GM19324 (cell line): ENCODE data around the gene CCDC194.
"Not testable (repeated sequence)": the region's sequence is repeated elsewhere in the genome, so short reads cannot be mapped to it uniquely, and the experiment has no call there.

ENCODE experiments used
- ATAC-seq: cut with Tn5 transposase; IDR thresholded peaks from one replicate; pipeline ENCODE4 v1.9.1; 2021; ENCODE audit warnings: mild to moderate bottlenecking, moderate library complexity; ENCODE audit not compliant: unreplicated experiment, low FRiP score

Gene CCDC194

DNA sequence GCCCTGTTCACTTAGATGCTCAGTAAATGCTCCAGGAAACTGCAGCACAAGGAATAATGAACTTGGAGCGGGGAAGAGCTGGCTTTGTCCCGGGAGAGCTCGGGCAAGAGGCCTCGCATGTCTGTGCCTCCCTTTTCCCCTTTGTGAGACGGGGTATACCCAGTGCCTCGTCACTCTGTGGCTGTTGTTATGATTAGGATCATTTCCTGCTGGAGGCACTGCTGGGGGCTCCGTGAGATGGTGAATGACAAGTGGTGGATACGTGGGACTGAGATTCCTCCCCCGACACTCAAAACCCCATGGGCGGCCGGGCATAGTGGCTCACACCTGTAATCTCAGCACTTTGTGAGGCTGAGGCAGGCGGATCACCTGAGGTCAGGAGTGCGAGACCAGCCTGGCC, 15.7 kb downstream of the CCDC194 start:
- no peak for ATAC-seq

DNA sequence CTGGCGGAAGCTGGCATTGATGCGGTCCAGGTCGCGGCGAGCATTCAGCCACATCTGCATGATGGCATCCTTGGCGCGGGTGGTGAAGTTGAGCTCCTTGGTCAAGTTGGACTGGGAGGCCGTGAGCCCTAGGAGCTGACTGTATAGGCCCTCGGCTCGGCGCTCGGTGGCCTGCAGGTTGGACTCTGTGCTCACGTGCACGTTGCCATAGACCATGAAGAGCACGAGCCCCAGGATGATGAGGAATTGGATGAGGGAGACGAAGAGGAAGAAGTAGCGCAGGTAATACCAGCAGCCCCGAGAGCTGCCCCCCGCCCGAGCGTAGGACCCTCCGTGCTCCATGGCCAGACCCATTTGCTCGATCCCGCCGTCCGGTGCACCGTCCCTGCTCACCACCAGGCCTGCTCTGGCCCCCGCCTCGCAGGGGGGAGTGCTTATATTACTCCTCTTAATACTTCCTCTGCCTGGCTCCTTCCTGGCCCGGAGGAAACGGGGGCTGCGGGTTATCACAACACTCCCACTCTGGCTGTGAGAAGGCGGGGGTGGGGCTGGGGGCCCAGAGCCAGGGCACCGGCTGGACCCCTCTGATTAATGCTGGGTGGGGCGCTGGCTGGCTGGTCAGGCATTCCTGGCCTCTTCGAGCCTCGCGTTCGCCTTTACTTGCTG, 16.9 kb downstream of the CCDC194 start, which contains the start of gene PLVAP:
TSS of gene PLVAP (minus strand) at position 408 of the 666 bp plus-strand sequence. CDS start at position 354, 54 bp downstream.
- ATAC-seq: no peak

DNA sequence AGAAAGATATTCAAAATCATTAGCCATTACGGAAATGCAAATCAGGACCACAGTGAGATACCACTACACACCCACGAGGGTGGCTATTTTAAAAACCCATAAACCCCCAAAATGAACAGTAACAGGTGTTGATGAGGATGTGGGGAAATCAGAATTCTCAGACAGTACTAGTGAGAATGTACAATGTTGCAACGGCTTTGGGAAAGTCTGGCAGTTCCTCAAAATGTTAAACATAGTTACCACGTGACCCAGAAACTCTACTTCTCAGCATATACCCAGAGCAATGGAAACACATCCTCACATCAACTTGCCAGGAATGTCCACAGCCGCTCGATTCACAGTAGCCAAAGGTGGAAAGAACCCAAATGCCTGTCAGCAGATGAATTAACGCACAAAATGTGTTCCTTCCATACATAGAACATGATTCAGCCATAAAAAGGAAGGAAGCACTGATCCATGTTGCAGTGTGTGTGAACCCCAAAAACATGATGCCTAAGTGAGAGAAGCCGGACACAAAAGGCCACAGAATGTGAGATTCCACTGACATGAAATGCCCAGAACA, 23.9 kb downstream of the CCDC194 start:
- no peak for ATAC-seq

DNA sequence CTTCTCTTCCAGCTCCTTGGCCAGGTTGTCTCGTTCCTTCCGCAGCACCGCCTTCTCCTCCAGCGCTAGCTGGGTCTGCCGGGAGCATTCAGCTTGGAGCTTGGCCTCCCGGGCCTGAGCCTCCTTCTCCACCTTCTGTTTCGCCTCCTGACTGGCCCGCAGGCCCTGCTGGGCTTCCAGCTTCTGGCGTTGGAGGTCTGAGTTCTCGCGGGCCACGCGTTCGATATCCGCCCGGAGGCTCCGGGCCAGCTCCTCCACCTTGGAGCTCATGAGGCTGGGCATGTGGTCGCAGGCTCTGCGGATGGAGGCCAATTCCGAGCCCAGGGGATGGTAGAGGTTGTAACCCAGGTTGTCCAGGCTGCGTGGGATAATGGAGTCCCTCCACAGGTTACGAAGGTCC, 28.6 kb downstream of the CCDC194 start:
- ATAC-seq: no peak

DNA sequence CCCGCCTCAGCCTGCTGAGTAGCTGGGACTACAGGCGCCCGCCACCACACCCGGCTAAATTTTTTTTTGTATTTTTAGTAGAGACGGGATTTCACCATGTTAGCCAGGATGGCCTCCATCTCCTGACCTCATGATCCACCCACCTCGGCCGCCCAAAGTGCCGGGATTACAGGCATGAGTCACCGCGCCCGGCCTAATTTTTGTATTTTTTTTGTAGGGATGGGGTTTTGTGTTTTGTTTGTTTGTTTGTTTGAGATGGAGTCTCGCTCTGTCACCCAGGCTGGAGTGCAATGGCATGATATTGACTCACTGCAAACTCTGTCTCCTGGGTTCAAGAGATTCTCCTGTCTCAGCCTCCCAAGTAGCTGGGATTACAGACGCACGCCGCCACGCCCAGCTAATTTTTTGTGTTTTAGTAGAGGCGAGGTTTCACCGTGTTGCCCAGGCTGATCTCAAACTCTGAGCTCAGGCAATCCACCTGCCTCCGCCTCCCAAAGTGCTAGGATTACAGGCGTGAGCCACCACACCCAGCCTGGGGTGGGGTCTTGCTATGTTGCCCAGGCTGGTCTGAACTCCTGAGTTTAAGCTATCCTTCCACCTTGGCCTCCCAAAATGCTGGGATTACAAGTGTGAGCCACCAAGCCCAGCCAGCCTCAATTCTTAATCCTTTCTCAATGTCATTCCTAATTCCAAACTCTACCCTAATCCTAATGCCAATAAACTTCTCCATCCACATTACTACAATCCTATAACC, 30.0 kb downstream of the CCDC194 start:
- ATAC-seq: not testable (repeated sequence)

DNA sequence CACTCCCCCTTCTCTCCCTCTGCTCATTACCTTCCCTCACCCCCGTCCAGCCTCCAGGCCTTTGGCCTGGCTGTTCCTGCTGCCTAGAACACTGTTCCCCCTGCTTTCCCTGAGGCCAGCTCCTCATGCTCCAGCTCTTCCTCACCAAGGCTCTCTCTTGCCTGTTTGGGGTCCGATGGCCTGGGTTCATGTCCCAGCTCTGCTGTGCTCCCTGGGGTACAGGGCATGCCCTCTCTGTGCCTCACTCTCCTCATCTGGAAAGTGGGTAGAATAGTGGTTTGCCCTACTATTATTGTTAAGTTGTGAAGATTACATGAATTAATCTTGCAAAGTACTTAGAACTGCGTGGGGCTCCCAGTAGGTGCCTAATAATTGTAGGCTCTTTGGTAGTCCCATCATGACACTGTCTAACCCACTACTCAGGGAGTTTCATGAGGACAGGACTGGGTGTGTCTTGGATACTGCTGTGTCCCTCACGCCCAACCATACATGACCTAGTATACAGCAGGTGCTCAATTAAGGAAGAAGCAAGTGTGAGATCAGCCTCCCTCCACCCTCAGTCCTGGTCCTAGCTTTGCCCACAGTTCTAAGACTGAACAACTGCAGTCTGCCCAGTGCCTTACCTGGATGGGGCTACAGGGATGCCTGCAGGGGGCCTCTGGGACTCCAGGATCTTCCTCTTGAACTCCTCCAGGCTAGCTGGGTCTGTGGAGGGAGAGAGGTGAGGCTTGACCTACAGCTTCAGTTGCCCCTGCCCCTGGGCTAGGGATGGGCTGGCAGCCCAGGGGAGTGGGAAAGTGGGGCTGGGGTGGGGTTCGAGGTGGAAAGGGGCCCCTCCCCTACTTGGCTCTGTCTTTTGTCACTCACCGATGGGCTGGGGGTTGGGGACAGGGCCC, 33.8 kb downstream of the CCDC194 start:
- no peak for ATAC-seq

DNA sequence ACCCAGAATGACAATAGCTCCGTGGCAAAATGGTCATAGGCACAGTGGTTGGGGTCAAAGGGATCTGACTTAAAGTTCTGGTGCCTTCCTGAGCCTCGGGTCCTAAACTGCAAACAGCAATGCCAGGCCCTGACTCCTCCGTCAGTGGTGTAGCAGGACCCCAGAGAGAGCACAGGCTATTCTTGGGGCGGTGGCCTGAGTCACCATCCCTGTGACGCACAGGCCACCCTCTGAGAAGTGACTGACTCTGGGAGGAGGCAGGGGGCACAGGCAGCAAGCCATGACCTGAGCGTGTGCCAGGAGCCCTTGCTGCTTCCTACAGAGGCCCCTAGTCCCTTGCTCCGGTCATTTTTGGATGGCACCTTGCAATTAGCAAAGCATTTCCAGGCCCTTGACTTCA, 35.6 kb downstream of the CCDC194 start:
- ATAC-seq: no peak

DNA sequence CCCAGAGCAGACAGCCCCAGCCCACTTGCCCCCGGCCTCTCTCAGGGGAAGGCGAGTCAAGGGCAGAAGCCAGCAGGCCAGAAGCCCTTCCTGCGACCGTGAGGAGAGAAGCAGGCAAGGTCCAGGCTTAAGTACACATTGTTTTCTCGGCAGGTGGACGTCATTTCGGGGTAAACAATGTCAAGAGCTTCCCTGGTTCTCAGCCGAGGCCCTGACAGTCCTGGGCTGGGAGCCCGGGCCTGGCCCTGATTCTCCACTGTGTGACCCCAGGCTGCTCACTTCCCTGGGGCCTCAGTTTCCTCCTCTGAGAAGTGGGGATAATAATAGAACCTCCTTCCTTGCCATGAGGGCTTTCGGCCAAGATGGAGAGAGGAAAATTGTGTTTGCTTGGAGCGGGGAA, 36.3 kb downstream of the CCDC194 start:
- ATAC-seq: no peak

DNA sequence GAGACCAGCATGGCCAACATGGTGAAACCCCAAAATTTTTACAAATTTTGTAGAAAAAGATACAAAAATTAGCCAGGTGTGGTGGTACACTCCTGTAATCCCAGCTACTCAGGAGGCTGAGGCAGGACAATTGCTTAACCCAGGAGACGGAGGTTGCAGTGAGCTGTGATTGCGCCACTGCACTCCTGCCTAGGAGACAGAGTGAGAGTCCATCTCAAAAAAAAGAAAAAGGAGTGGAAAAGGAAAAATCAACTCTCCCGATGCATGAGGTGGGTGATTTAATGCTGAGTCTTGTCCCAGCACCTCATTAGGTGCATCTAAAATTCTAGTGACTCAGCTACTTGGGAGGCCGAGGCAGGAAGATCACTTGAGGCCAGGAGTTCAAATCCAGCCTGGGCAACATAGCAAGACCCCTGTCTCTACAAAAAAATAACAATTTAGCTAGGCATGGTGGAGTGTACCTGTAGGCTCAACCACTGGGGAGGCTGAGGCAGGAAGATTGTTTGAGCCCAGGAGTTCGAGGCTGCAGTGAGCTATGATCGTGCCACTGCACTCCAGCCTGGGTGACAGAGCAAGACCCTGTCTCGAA, 36.8 kb downstream of the CCDC194 start:
- no peak for ATAC-seq

DNA sequence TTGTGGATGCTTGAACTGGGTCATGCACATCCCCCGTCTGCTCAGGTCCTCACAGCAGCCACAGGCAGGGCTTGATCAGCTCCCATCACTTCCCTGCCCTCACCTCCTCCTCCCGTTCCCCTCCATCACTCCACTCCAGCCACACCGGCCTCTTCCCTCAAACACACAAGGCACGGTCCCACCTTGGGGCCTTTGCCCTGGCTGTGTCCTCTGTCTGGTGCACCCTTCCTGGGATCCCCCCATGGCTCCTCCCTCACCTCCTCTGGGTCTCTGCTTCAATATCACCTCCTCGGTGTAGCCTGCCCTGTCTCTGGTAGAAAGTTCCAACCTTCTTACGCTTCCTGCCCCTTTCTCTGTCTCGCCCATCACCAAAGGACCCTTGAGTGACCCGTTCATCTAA, 40.6 kb downstream of the CCDC194 start:
- ATAC-seq: no peak

DNA sequence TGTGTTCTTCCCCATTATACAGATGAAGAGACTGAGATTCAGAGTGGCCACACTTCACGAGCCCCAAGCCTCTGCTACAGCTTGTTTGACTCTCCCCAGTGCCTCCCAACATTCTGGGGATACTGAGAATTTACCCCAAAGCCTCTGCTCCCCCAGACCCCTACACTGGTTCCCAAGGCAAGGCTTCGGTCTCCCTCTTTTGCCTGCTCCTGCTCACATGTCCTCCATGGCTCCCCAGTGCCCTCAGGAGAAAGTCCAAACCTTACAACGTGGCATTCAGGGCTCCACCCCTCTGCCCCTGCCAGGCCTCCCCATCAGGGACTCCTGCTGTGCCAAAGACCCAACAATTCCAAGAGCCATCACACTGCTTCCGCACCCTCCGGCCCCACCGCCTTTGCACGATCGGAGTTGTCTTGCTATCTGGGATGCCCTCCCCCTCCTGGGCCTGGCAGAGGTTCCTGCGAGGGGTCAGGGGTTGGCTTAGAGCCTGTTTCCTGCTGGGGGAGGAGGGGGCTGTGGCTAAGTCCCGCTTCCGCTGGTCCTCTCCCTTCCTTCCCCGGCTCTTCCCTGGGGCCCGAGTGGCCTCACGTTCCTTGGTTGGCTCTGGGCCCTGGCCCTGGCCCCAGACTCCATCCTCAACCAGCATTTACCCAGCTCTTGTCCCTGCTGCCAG, 41.3 kb downstream of the CCDC194 start:
- no peak for ATAC-seq

DNA sequence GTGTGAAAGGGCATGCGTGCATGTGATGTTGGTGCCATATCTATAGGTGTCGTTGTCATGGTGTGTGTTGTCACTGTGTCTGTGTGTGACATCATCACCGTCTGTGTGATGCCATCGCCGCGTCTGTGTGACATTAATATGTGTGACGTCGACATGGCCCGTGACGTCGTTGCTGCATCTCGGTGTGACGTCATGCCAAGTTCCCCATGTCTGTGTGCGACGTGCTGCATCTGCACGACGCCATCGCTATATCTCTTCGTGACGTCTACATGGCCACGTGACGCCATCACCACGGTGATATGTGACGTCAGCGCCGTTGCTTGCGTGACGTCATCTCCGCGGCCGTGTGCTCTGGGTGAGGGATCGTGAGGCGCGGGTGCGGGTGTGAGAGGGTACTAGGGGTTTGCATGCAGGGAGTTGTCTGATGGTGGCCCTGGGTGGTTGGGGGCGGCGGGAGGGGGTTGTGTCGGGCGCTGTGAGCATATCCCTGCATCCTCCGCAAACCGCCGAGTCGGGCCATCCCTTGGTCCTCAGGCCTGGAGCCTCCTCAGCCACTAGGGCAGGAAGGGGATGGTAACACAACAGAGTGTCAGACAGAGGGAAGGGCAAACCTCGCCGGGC, 42.1 kb downstream of the CCDC194 start:
- no peak for ATAC-seq

DNA sequence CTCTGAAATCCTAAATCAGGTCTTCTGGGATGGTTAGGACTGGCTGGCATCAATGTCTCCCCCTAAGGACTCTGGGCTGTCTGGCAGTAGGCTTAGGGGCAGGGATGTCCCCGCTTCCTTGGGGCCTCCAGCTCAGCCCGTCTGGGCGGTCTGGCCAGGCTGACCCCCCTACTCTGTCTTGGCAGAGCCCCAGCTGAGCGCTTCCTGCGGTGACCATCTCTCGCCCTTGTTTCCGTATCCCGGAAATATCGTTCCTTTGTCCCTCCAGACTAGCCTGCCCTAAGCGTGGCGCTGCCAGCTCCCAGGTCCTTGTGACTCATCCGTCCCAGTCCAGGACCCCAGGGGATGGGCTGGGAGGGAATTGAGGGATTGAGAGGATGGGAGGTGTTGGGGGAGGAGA, 45.3 kb downstream of the CCDC194 start:
- ATAC-seq: no peak

DNA sequence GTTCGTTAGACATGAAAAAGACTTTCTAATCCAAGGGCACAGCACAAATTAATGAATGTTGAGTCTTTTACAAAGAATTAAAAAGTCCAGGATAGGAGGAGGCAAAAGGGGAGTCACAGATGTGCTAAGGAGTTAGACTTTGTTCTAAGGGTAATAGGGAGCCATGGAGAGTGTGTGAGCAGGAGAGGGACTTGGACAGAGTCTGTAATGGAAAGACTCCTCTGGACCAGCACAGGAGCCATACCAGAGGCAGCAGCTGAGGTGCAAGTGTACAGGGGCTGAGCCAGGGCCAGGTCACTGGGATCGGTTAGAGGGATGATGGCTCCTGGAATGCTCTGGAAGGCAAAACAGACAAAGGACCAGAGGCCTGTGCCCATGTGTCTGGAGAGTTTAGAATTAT, 46.1 kb downstream of the CCDC194 start:
- no peak for ATAC-seq

DNA sequence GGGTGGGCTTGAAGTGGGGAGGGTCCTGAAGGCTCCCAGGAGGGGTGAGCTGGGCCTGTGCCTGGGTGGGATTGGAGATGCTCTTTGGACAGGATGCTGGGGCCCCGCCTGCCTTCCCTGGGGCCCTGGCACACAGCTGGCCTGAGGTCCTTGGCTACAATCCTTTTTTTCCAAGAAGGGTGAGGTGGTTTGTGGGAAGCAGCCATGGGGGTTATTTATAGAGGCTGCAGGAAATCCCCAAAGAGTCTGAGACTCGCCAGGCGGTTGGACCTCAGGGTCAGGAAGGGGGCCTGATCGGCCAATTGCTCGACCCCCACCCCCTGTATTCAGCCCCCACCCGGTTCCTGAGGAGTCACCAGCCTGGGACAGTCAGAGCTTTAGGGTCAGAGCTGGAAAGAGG, 46.6 kb downstream of the CCDC194 start:
- ATAC-seq: no peak

DNA sequence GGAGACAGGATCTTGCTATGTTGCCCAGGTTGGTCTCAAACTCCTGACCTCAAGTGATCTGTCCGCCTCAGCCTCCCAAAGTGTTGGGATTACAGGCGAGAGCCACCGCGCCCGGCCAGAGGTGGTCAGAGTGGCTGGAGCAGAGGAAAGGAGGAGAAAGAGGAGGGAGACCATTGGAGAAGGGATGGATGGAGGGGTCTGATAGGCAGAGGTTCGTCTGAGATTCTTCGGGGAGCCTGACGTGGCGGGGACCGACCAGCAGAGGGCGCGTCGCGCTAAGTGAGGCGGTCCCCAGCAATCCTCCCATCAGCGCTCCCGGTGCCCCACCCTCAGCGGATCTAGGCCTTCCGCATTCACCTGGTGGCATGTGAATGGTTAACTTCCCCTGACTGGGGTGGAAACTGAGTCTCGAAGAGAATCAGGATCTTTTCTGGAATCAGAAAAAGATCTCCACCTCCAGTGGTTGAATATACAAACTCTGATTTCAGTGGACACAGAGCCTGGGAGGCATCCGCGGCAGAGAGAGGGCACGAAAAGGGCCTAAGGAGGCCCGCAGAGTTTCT, 47.8 kb downstream of the CCDC194 start:
- ATAC-seq: no peak

DNA sequence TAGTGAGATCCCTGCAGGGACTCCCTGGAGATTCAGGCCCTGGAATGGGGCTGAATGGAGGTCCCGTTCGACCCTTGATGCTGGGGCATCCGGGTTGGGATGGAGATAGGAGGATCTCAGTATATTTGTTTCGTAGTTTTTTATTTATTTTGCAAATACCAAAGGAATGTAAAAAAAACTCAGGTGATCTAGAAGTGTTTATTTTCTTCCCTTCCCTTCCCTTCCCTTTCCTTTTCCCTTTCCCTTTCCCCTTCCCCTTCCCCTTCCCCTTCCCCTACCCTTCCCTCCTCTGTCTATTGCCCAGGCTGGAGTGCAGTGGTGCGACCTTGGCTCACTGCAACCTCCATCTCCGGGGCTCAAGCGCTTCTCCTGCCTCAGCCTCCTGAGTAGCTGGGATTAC, 52.2 kb downstream of the CCDC194 start:
- no peak for ATAC-seq

DNA sequence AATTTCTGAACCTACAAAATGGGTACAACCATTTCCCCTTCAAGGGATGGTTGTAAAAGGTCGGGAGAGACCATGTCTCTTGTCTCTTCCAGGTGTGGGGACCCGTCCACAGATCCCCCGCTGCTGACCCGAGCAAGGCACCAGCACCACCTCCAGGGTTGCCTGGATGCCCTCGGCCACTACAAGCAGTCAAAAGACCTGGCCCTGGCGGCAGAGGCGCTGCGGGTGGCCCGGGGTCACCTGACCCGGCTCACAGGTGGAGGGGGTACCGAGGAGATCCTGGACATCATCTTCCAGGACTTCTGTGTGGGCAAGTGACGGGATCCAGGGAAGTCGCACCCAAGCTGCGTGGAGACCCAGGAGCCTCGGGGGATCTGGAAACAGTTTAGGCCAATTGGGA, 52.6 kb downstream of the CCDC194 start:
- ATAC-seq: no peak

DNA sequence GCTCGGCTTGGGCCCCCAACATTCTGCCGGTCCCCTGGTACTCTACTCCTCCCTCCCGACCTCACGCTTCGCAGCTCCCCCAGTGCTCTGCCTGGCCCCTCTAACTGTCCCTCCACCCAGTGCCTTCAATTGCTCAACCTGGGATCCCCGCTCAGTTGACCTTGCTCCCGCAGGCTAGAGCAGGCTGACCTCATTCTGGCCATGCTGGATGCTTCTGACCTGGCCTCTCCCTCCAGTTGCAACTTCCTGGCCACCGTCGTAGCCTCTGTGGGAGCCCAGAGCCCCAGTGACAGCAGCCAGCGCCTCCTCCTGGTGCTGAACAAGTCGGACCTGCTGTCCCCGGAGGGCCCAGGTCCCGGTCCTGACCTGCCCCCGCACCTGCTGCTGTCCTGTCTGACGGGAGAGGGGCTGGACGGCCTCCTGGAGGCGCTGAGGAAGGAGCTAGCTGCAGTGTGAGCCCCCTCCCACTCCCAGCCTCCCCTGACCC, 53.1 kb downstream of the CCDC194 start:
- ATAC-seq: no peak
